GM19239 (cell line): Measurements from ENCODE around the gene CRYGB.
"Not testable (repeated sequence)": the region's sequence is repeated elsewhere in the genome, so short reads cannot be mapped to it uniquely, and the experiment has no call there.

Experiments
- DNase-seq: peaks from one replicate; pipeline ENCODE4 v3.0.0; 2011; ENCODE audit warnings: low spot score; ENCODE audit not compliant: insufficient read length
- FAIRE-seq: peaks from 2 replicates; lab custom pipeline; 2011; peaks lifted over from hg19 to GRCh38; lab: Jason Lieb, UNC

Gene CRYGB

GRCh38 chr2:208153156-208153555, 7.2 kb upstream of the CRYGB start:
- DNase-seq (no peak), FAIRE-seq (no peak)

- FAIRE-seq (no peak), DNase-seq (no peak)
These were observed 5.0 kb upstream of the CRYGB start for GRCh38 chr2:208150956-208151355.

GRCh38 chr2:208150094-208150493, 4.1 kb upstream of the CRYGB start:
- FAIRE-seq, result no peak
- DNase-seq, result no peak

- DNase-seq (no peak), FAIRE-seq (no peak)
These were observed 2.8 kb upstream of the CRYGB start for GRCh38 chr2:208148803-208149202.

GRCh38 chr2:208147759-208148158, 1.8 kb upstream of the CRYGB start:
- no peak for FAIRE-seq
- DNase-seq, result no peak

- FAIRE-seq (no peak), DNase-seq (no peak)
These were observed 1.1 kb upstream of the CRYGB start for GRCh38 chr2:208147008-208147407.

- FAIRE-seq, result no peak
- no peak for DNase-seq
These were observed 2.8 kb downstream of the CRYGB start for GRCh38 chr2:208142925-208143799.

- FAIRE-seq, result no peak
- no peak for DNase-seq
These were observed 3.6 kb downstream of the CRYGB start for GRCh38 chr2:208142240-208142924.

GRCh38 chr2:208139447-208139846, 6.5 kb downstream of the CRYGB start:
- no peak for DNase-seq
- no peak for FAIRE-seq

- not testable (repeated sequence) for FAIRE-seq, DNase-seq
These were observed 7.6 kb downstream of the CRYGB start for GRCh38 chr2:208138334-208138733.

- DNase-seq (no peak), FAIRE-seq (no peak)
These were observed 9.3 kb downstream of the CRYGB start for GRCh38 chr2:208136716-208137094.

- no peak for FAIRE-seq
- DNase-seq, result no peak
These were observed 9.9 kb downstream of the CRYGB start for GRCh38 chr2:208135794-208136715.

GRCh38 chr2:208134928-208135586, 10.9 kb downstream of the CRYGB start:
- no peak for DNase-seq
- FAIRE-seq, result no peak

- FAIRE-seq, result no peak
- DNase-seq, result no peak
These were observed 15.2 kb downstream of the CRYGB start for GRCh38 chr2:208130712-208131110.

- DNase-seq (no peak), FAIRE-seq (no peak)
These were observed 15.9 kb downstream of the CRYGB start, which contains the start of gene CRYGC for GRCh38 chr2:208129744-208130711. Gene CRYGC (minus strand): TSS chr2:208129828. CDS start chr2:208129792, 36 bp downstream.

- FAIRE-seq (no peak), DNase-seq (no peak)
These were observed 17.8 kb downstream of the CRYGB start for GRCh38 chr2:208128136-208128535.

GRCh38 chr2:208127090-208127489, 18.9 kb downstream of the CRYGB start:
- no peak for FAIRE-seq

GRCh38 chr2:208125251-208125650, 20.7 kb downstream of the CRYGB start:
- DNase-seq (no peak), FAIRE-seq (no peak)

More at GRCh38 chr2:208127090-208127489, 18.9 kb downstream of the CRYGB start:
- no peak for DNase-seq
